ENCODE measurements around the gene SAPCD2.

DNA sequence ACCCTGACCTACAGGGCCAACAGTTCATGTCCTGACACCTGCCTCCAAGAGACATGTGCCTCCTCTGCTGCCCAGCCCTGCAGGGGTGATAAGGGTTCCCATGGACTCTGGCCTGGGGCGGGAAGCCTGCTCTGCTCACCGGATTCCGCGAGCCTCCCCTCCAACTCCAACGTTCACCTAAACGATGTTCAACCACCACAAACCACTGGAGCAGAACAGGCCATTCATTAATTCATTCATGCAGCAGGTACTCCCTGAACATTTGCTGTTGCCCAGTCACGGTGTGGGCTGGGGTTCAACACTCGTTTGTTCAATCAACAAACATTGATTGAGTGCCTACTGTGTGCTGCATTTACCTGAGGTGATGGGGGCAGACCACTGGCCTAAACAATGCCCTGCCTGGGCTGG lies 3.6 kb upstream of the SAPCD2 start:
- no peak for TF ChIP-seq GATA2 (IDR thresholded peaks at IDR 0.05; ENCODE audit: low read depth, low read length)
- TF ChIP-seq GATA3 (IDR thresholded peaks at IDR 0.05; ENCODE audit: low read depth, low read length): no peak
